Measurements from ENCODE around the gene IRAK2.
"Not testable (repeated sequence)": the region's sequence is repeated elsewhere in the genome, so short reads cannot be mapped to it uniquely, and the experiment has no call there.

IRAK2 gene

DNA sequence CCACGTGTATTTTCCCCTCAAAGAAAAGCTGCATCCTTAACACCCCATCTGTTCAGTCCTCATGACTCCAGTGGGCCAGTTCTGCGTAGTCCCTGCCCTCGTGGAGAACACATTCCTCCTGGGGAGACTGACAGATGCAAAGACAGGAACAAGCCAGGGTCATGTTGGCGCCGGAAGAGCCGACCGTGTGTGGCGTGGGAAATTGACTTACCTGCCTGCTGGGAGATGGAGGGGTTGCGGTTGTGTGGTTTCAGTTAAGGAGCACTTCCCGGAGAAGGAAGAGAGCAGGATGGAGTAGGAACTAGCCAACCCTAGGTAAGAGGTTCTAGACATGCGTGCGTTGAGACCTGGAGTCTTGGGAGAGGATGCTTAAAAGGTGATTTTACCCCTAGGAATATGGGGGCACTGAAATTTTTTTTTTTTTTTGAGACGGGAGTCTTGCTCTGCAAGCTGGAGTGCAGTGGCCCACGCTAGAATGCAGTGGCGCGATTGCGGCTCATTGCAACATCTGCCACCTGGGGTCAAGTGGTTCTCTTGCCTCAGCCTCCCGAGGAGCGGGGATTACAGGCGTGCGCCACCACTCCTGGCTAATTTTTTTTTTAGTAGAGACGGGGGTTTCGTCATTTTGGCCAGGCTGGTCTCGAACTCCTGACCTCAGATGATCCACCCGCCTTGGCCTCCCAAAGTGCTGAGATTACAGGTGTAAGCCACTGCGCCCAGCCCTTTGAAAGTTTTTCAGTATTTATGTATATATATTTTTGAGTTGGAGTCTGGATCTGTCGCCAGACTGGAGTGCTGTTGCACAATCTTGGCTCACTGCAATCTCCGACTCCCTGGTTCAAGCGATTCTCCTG, 21.8 kb upstream of the IRAK2 start:
- Histone ChIP-seq H3K9me3 (ENCODE audit: low read length) (no peaks in the 10 kb centered on the region), H3K27ac (ENCODE audit: low read depth, low read length) (peak overlapping the region; percentile 24), H3K9ac (ENCODE audit: low read length) (no peak overlapping the region), H3K4me1 (ENCODE audit: insufficient read depth, low read length) (peaks cover 15% of the 10 kb centered on the region), H3K4me3 (ENCODE audit: low read depth in 1 of 2, low read length in 2 of 2) (peak overlapping the region; percentile 6 to 61), H3K27me3 (ENCODE audit: control insufficient read depth in 1 of 2, insufficient read depth in 2 of 2, low read length in 2 of 2) (no peaks in the 10 kb centered on the region), H3K36me3 (ENCODE audit: insufficient read depth, low read length) (peaks cover 4% of the 10 kb centered on the region)

GRCh38 chr3:10145685-10146084, 19.0 kb upstream of the IRAK2 start:
- Histone ChIP-seq H3K36me3 (ENCODE audit: insufficient read depth, low read length) (peaks cover 17% of the 10 kb centered on the region), H3K4me3 (ENCODE audit: low read depth in 1 of 2, low read length in 2 of 2) (no peak overlapping the region), H3K9ac (ENCODE audit: low read length) (no peak overlapping the region), H3K27ac (ENCODE audit: low read depth, low read length) (no peak overlapping the region), H3K27me3 (ENCODE audit: control insufficient read depth in 1 of 2, insufficient read depth in 2 of 2, low read length in 2 of 2) (no peaks in the 10 kb centered on the region), H3K4me1 (ENCODE audit: insufficient read depth, low read length) (peaks cover 15% of the 10 kb centered on the region), H3K9me3 (ENCODE audit: low read length) (no peaks in the 10 kb centered on the region)

DNA sequence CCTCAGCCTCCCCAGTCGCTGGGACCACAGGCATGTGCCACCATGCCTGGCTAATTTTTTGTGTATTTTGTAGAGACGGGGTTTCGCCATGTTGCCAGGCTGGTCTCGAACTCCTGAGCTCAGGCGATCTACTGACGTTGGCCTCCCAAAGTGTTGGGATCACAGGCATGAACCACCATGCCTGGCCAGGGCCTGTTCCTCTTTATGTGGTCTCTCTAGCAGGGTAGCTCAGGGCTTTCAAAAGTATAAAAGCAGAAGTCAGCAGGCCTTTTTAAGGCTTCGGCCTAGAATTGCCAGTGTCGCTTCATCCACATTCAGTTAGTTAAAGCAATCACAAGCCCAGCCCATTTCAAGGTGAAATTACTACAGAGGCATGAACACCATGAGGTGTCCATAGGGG, 15.5 kb upstream of the IRAK2 start:
- H3K36me3 ChIP-seq (ENCODE audit: insufficient read depth, low read length), result peaks cover 26% of the 10 kb centered on the region
- no peaks in the 10 kb centered on the region for H3K27me3 ChIP-seq (ENCODE audit: control insufficient read depth in 1 of 2, insufficient read depth in 2 of 2, low read length in 2 of 2)
- no peak overlapping the region for H3K9ac ChIP-seq (ENCODE audit: low read length)
- no peak overlapping the region for H3K4me3 ChIP-seq (ENCODE audit: low read depth in 1 of 2, low read length in 2 of 2)
- no peaks in the 10 kb centered on the region for H3K4me1 ChIP-seq (ENCODE audit: insufficient read depth, low read length)
- no peak overlapping the region for H3K27ac ChIP-seq (ENCODE audit: low read depth, low read length)
- H3K9me3 ChIP-seq (ENCODE audit: low read length), result no peaks in the 10 kb centered on the region

DNA sequence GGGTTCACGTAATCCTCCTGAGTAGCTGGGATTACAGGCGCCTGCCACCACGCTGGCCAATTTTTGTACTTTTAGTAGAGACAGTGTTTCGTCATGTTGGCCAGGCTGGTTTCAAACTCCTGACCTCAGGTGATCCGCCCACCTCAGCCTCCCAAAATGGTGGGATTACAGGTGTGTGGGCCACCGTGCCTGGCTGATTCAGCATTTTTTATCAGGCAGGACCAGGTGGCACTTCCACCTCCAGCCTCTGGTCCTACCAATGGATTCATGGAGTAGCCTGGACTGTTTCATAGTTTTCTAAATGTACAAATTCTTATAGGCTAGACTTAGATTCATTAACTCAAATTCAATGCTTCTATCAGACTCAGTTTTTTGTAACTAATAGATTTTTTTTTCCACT, 13.7 kb upstream of the IRAK2 start:
- H3K4me3 ChIP-seq (ENCODE audit: low read depth in 1 of 2, low read length in 2 of 2), result no peak overlapping the region
- no peaks in the 10 kb centered on the region for H3K4me1 ChIP-seq (ENCODE audit: insufficient read depth, low read length)
- H3K9me3 ChIP-seq (ENCODE audit: low read length), result no peaks in the 10 kb centered on the region
- H3K27me3 ChIP-seq (ENCODE audit: control insufficient read depth in 1 of 2, insufficient read depth in 2 of 2, low read length in 2 of 2), result no peaks in the 10 kb centered on the region
- peaks cover 26% of the 10 kb centered on the region for H3K36me3 ChIP-seq (ENCODE audit: insufficient read depth, low read length)
- H3K27ac ChIP-seq (ENCODE audit: low read depth, low read length), result no peak overlapping the region
- no peak overlapping the region for H3K9ac ChIP-seq (ENCODE audit: low read length)

- Histone ChIP-seq H3K4me3 (ENCODE audit: low read depth in 1 of 2, low read length in 2 of 2) (no peak overlapping the region), H3K9me3 (ENCODE audit: low read length) (no peaks in the 10 kb centered on the region), H3K9ac (ENCODE audit: low read length) (no peak overlapping the region), H3K27me3 (ENCODE audit: control insufficient read depth in 1 of 2, insufficient read depth in 2 of 2, low read length in 2 of 2) (no peaks in the 10 kb centered on the region), H3K36me3 (ENCODE audit: insufficient read depth, low read length) (peaks cover 20% of the 10 kb centered on the region), H3K27ac (ENCODE audit: low read depth, low read length) (no peak overlapping the region), H3K4me1 (ENCODE audit: insufficient read depth, low read length) (no peaks in the 10 kb centered on the region)
Measured at GRCh38 chr3:10154335-10155122, 10.2 kb upstream of the IRAK2 start.

- Histone ChIP-seq H3K27ac (ENCODE audit: low read depth, low read length) (no peak overlapping the region), H3K36me3 (ENCODE audit: insufficient read depth, low read length) (peaks cover 15% of the 10 kb centered on the region), H3K9ac (ENCODE audit: low read length) (no peak overlapping the region), H3K4me1 (ENCODE audit: insufficient read depth, low read length) (no peaks in the 10 kb centered on the region), H3K27me3 (ENCODE audit: control insufficient read depth in 1 of 2, insufficient read depth in 2 of 2, low read length in 2 of 2) (no peaks in the 10 kb centered on the region), H3K4me3 (ENCODE audit: low read depth in 1 of 2, low read length in 2 of 2) (no peak overlapping the region), H3K9me3 (ENCODE audit: low read length) (no peaks in the 10 kb centered on the region)
Measured at GRCh38 chr3:10155123-10155472, 9.6 kb upstream of the IRAK2 start.

DNA sequence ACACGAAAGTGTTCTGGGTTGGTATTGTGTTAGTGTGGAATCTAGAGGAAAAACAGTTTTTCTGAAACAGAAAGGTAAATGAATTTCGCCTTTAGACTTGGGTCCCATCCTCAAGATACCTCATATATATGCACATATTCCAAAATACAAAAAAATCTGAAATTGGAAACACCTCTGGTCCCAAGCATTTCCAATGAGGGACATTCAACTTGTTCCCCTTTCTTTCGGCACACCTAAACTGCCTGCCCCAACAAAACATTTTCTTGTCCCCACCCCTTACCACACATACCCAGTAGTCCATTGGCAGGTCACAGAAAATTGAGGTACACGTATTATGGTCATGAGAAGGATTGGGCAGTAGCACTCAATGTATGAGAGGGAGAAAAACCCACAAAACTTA, 9.1 kb upstream of the IRAK2 start:
- no peaks in the 10 kb centered on the region for H3K9me3 ChIP-seq (ENCODE audit: low read length)
- no peaks in the 10 kb centered on the region for H3K27me3 ChIP-seq (ENCODE audit: control insufficient read depth in 1 of 2, insufficient read depth in 2 of 2, low read length in 2 of 2)
- no peak overlapping the region for H3K4me3 ChIP-seq (ENCODE audit: low read depth in 1 of 2, low read length in 2 of 2)
- no peak overlapping the region for H3K27ac ChIP-seq (ENCODE audit: low read depth, low read length)
- H3K9ac ChIP-seq (ENCODE audit: low read length), result no peak overlapping the region
- peaks cover 9% of the 10 kb centered on the region for H3K36me3 ChIP-seq (ENCODE audit: insufficient read depth, low read length)
- no peaks in the 10 kb centered on the region for H3K4me1 ChIP-seq (ENCODE audit: insufficient read depth, low read length)

DNA sequence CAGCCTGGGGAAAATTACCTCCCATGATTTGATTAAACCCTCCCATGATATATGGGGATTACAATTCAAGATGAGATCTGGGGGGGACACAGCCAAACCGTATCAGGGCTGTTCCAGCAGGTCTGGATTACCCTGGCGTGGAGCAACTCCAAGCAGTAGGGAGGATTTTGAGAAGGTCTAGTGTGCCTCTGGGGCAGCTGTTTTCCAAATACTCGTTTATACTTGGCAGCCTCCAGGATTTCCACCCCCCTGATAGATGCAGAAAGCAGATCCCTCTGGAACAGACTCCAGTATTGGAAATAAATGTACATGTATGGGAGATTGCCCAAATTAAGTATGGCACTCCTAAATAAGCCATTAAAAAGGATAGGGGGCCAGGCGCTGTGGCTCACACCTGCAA, 7.7 kb upstream of the IRAK2 start:
- no peak overlapping the region for H3K27ac ChIP-seq (ENCODE audit: low read depth, low read length)
- H3K27me3 ChIP-seq (ENCODE audit: control insufficient read depth in 1 of 2, insufficient read depth in 2 of 2, low read length in 2 of 2), result no peaks in the 10 kb centered on the region

DNA sequence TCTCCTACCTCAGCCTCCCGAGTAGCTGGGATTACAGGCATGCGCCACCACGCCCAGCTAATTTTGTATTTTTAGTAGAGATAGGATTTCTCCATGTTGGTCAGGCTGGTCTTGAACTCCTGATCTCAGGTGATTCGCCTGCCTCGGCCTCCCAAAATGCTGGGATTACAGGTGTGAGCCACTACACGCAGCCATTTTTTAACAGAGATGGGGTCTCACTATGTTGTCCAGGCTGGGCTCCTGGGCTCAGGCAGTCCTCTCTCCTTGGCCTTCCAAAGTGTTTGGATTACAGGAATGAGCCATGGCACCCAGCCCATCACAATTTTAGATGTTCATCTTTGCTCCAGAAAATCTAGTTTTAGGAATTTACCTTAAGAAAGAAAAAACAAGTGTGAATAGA, 6.2 kb upstream of the IRAK2 start:
- not testable (repeated sequence) for H3K9ac ChIP-seq (ENCODE audit: low read length); H3K4me3 ChIP-seq (ENCODE audit: low read depth in 1 of 2, low read length in 2 of 2); H3K9me3 ChIP-seq (ENCODE audit: low read length); H3K4me1 ChIP-seq (ENCODE audit: insufficient read depth, low read length); H3K27ac ChIP-seq (ENCODE audit: low read depth, low read length); H3K36me3 ChIP-seq (ENCODE audit: insufficient read depth, low read length); H3K27me3 ChIP-seq (ENCODE audit: control insufficient read depth in 1 of 2, insufficient read depth in 2 of 2, low read length in 2 of 2)

More for the DNA sequence above, 7.7 kb upstream of the IRAK2 start:
- Histone ChIP-seq H3K9ac (ENCODE audit: low read length) (no peak overlapping the region), H3K36me3 (ENCODE audit: insufficient read depth, low read length) (no peaks in the 10 kb centered on the region), H3K9me3 (ENCODE audit: low read length) (no peaks in the 10 kb centered on the region), H3K4me3 (ENCODE audit: low read depth in 1 of 2, low read length in 2 of 2) (no peak overlapping the region), H3K4me1 (ENCODE audit: insufficient read depth, low read length) (no peaks in the 10 kb centered on the region)

DNA sequence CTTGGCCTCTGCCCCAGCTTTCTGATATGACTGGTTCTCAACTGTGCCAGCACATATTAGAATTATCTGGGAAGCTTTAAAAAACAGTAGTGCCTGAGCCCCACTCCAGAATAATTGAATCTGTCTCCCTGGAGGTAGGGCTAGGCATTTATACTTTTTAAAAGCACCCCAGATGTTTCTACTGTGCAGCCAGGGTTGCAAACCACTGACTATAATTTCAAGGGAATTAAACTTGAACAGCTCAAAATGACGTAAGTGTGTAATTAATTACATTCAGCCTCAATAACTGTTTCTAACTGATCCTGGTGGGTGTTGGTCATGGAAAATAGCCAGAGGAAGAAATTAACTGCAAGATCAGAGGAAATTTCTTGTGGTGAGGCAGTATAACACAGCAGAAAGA, 4.4 kb upstream of the IRAK2 start:
- H3K36me3 ChIP-seq (ENCODE audit: insufficient read depth, low read length), result no peaks in the 10 kb centered on the region
- no peak overlapping the region for H3K9ac ChIP-seq (ENCODE audit: low read length)
- no peaks in the 10 kb centered on the region for H3K4me1 ChIP-seq (ENCODE audit: insufficient read depth, low read length)
- no peaks in the 10 kb centered on the region for H3K9me3 ChIP-seq (ENCODE audit: low read length)
- no peak overlapping the region for H3K27ac ChIP-seq (ENCODE audit: low read depth, low read length)
- H3K4me3 ChIP-seq (ENCODE audit: low read depth in 1 of 2, low read length in 2 of 2), result no peak overlapping the region
- H3K27me3 ChIP-seq (ENCODE audit: control insufficient read depth in 1 of 2, insufficient read depth in 2 of 2, low read length in 2 of 2), result no peaks in the 10 kb centered on the region

GRCh38 chr3:10160925-10161324, 3.8 kb upstream of the IRAK2 start:
- Histone ChIP-seq H3K4me3 (ENCODE audit: low read depth in 1 of 2, low read length in 2 of 2) (no peak overlapping the region), H3K36me3 (ENCODE audit: insufficient read depth, low read length) (no peaks in the 10 kb centered on the region), H3K27me3 (ENCODE audit: control insufficient read depth in 1 of 2, insufficient read depth in 2 of 2, low read length in 2 of 2) (no peaks in the 10 kb centered on the region), H3K9me3 (ENCODE audit: low read length) (no peaks in the 10 kb centered on the region), H3K9ac (ENCODE audit: low read length) (no peak overlapping the region), H3K4me1 (ENCODE audit: insufficient read depth, low read length) (no peaks in the 10 kb centered on the region), H3K27ac (ENCODE audit: low read depth, low read length) (no peak overlapping the region)
